HG03039 (cell line): ENCODE results near the gene SKP1.
A peak's percentile ranks its signal among the peaks of the same experiment; 100 is the strongest.
"Not testable (repeated sequence)": the region's sequence is repeated elsewhere in the genome, so short reads cannot be mapped to it uniquely, and the experiment has no call there.

Experiments
- ATAC-seq: cut with Tn5 transposase; IDR thresholded peaks from one replicate; pipeline ENCODE4 v1.9.1; 2021; ENCODE audit warnings: mild to moderate bottlenecking, moderate library complexity; ENCODE audit not compliant: unreplicated experiment

Gene SKP1

GRCh38 chr5:134178096-134178419 lies 1.3 kb upstream of the SKP1 start:
- ATAC-seq, result no peak

- ATAC-seq, result no peak
Measured at GRCh38 chr5:134177369-134178095, 782 bp upstream of the SKP1 start.

DNA sequence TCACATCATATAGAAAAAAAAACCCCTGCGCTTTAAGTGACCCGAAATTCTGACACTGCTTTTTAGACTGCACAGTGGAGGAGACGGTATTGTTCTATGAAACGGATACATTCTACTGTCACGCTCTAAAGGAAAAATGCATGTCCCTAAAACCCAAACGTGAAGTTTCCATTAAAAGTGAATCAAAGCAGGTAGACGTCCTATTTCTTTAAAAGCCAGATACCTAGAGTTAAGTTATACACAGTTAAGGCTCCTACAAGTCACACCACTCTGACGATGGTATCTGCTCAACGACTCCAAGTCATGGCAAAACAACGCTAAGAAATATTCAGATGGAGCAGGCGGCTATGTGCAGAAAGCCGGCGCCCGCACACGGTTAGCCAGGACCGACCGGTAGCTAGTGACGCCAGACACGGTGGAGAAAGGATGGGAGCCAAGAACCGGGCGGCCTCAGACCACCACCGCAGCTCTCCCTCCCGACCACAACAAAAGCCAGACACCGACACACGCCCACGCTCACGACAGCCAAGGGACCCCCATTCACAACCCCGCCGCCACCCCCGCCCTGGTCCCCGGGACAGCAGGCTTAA lies 734 bp downstream of the SKP1 start:
- ATAC-seq, result peak; percentile 6

DNA sequence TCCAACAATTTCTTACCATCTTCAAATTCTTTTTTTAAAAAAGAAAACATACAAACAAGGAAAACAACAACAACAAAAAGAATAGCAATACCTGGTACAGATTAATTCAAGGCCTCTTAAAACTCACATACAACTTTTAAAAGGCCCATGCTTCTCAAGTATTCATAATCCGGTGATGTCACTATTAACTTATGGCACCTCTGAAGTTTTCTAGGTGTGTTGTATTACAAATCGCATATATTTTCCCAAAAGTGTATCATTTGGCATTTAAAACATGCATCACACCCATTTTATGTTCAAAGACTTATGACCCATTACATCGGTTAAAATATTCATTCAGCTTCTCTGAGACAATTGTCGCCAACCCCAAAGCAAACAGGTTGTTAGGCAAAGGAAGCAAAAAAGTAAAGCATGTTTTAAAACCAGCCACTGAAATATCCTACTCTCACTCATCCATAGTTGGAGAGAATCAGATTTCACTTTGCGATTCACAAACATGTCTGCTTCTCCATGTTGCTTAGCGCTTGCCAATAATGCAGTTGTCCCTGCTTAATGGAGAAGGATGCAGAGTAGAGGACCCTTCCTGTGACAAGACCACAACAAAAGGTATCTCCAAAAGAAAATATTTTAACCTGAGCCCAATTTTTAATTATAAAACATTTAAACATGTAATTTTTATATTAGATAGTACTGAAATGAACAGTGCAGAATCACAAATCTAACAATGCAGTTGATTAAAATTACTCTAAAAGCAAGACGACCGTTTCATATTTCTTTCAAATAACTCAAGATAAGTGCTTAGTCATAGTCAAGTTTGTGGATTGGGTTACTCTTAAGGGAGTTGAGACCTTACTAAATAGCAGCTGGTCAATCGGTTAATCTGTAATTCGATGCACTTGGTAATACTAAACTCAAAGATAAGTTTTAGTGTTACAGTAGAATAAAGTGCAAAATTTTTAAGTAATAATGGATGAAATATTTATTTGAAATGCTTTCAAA lies 1.6 kb downstream of the SKP1 start:
- ATAC-seq, result no peak

DNA sequence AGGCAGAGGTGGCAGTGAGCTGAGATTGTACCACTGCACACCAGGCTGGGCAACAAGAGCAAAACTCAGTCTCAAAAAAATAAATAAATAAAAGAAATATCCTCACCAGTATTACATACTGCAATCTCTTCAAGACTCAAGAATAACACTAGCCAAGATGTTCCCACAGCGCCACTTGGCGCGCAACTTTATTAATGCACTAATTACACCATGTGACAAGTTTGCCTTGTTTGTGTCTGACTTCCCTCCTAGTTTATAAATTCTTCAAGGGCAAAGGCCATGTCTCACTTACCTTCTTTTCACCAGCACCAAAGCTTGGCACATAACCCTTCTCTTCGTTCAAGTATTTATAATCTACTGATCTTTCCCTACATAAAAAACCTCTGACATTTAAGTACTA lies 4.8 kb downstream of the SKP1 start:
- no peak for ATAC-seq

GRCh38 chr5:134162592-134162991 lies 14.2 kb downstream of the SKP1 start:
- no peak for ATAC-seq

GRCh38 chr5:134161513-134162395 lies 15.0 kb downstream of the SKP1 start:
- no peak for ATAC-seq

DNA sequence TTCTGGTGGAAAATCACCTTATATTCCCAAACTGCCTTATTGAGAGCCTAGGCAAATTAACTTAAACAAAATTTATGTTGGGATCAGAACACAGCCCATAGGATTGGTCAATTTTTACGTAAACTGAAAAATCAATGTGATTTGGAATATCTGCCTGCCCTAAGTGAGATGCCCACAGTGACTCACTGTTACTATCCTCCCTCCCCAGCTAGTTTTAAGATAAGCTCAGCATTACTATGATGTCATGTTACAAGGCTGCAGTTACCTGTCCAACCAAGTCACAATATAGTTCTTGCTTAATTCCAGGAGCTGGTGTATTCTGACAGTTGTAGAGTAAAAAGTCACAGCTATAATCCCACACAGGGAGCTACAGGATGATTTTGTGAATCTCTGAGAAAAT lies 23.1 kb downstream of the SKP1 start:
- no peak for ATAC-seq

DNA sequence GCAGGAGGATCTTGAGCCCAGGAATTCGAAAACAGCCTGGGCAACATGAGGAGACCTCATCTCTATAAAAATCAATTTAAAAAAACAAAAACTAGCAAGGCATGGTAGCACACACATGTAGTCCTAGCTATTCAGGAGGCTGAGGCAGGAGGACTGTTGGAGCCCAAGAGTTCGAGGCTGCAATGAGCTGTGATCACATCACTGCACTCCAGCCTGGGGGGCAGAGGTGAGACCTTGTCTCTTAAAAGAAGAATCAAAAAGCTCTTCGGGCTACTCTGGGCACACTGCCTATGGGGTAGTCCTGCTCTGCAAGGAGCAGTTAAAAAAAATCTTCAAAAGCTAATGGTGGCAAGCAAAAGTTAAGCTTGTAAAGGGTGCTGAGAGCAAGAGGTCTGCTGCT lies 23.5 kb downstream of the SKP1 start:
- ATAC-seq, result no peak

DNA sequence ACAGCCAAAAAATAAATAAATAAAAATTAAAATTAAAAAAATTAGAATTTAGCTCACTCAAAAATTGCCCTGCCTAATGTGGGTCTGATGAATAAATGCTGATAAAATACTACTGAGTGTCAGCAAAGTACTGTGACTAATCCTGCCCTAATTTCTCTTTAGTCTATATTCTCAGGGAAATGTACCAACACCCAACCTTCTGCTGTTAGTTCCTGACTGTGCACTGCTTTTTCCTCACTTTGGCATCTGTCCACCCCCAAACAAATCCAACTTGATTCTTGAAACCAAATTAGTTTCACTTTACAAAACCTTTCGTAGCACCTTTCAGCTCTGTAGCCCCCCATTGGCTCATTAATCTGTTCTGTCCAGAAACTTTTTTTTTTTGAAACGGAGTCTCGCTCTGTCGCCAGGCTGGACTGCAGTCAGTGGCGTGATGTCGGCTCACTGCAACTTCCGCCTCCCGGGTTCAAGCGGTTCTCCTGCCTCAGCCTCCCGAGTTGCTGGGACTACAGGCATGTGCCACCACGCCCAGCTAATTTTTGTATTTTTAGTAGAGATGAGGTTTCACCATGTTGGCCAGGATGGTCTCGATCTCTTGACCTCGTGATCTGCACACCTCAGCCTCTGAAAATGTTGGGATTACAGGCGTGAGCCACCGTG lies 24.4 kb downstream of the SKP1 start:
- not testable (repeated sequence) for ATAC-seq

DNA sequence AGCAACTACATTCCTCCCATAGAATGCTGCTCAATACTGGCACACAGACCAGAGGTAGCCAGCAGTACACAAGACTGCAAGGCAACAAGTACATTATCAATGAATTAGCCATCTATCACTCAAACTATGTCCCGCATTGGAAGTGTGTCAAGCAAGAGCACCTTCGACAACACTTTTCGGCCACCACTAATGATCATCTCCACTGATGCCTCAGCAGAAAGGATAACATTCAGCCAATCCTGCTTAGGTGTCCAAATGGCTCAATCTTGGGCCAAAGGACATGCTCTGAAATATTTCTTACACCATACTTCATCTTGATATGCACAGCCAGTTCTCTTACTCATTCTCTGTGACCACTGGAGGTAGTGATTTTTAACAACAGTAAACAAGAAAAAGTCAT lies 25.0 kb downstream of the SKP1 start:
- no peak for ATAC-seq

DNA sequence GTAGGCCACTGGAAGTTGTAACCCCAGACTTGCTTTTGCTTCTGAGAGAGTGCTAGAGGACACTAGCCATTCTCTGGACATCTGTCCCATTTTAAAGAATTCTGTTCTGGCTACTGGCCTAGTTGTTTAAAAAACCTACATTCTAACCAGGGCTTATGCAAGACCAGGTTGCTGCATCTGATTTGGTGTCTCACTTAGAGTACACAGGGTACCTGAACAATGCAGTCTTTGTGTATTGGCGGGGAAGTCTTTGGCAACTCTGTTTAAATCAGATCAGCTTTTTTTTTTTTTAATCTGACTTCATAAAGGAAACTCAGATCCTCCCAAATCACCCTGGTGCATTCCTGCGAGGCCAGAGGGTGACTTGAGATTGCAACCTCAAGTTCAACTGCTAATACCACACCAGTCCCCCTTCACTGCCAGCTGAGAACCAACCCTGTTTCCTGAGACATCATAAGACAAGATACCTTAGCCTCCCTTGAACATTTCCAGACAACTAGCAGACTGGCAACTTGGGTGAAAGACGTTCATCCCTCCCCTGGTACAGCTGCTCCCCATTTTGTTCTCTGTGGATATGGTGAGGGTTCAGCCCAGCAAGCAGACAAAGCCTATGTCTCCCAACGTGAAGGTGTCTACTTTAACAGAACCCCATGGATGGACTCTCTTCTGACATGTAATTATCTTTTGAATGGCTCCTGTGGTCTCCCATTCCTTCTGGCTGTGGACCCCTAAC lies 27.0 kb downstream of the SKP1 start:
- ATAC-seq, result no peak

- ATAC-seq, result no peak
Measured at GRCh38 chr5:134148986-134149539, 27.7 kb downstream of the SKP1 start.

DNA sequence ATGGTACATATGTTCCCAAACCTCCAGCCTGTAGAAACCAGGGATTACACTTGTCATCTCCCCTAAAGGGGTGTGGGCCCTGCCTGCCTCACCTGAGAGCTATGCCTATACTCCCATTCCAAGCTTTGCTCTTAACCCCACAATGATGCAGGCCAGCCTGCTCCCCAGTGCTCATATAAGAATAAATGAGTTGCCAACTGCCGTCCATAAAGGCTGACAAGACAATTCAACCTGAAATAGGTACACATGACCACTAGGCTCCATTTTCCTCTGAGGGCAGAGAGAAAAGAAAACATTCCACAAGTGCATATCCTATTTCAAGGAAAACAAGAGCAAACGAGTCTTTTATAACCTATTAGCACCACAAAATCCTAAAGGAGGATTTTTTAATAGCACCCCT lies 28.4 kb downstream of the SKP1 start:
- no peak for ATAC-seq

GRCh38 chr5:134146651-134147518 lies 29.9 kb downstream of the SKP1 start:
- no peak for ATAC-seq

GRCh38 chr5:134145779-134146581 lies 30.8 kb downstream of the SKP1 start:
- ATAC-seq, result no peak

DNA sequence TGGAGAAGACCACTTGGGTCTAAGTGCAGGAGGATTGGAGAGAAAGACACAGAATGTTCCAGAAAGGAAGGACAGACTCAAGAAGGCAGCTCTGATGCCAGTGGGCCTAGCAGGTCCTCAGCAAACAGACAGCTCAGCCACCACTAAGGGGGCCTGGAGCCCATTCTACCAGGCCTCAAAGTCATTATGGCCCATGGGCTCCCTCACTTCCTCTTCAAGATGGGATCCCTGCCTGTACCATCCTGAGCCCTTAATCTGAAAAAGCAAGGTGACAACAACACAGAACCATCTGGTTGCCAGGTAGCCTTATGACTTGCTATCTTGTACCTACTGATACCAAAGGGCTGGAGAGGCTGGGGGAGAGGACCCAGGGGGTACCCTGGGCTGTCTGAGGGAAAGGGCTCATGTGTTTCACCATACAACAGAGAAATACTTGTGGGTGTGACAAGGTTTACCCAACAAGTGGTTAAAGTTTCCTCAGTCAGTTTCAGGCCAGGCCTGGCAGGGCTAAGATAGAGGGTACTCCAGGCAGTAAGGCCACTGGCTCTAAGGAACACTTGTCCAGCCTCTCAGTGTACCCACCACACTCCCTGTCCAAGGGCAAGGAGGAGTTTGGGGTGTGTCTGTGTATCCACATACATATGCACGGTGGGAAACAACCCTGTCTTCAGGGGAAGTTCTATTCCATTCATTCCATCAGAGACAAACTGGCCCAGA lies 31.6 kb downstream of the SKP1 start:
- no peak for ATAC-seq
